Umbilical cord (tissue), 2 donors: Measurements from ENCODE around the gene HMMR. TPM values are rescaled to one million over a fixed set of nuclear protein-coding genes. Genes with fewer than 3 reads are reported as not detected.

ENCODE experiments used
- DNase-seq: peaks from one replicate; pipeline ENCODE4 v3.0.0-alpha.2; 2015; ENCODE audit warnings: low spot score
- total RNA-seq: library from RNA; depleted of rRNA; stranded (reverse); fragments of >200 nt; gene quantifications from one replicate; pipeline ENCODE4 v1.2.3, GENCODE V29; 2014; ENCODE audit warnings: low replicate concordance; ENCODE audit not compliant: insufficient read depth

Gene HMMR
- total RNA-seq, 1 donor from 2014 or later: 5.3 TPM

- no peak for DNase-seq
Measured at GRCh38 chr5:163456840-163457239, 3.6 kb upstream of the HMMR start.

- no peak for DNase-seq
Measured at GRCh38 chr5:163458778-163459385, 1.6 kb upstream of the HMMR start.

GRCh38 chr5:163459462-163459818 is 992 bp upstream of the HMMR start:
- no peak for DNase-seq

- DNase-seq: peak; percentile 99
Measured at GRCh38 chr5:163459819-163460561, 442 bp upstream of the HMMR start, which contains the start of gene NUDCD2. NUDCD2 (minus strand) TSS chr5:163460102; CDS start chr5:163460050, 52 bp downstream.

GRCh38 chr5:163463063-163463435 is 2.6 kb downstream of the HMMR start:
- DNase-seq: peak; percentile 12

- no peak for DNase-seq
Measured at GRCh38 chr5:163467682-163468081, 7.2 kb downstream of the HMMR start.

- DNase-seq: no peak
Measured at GRCh38 chr5:163473635-163474243, 13.3 kb downstream of the HMMR start.

GRCh38 chr5:163475411-163475810 is 15.0 kb downstream of the HMMR start:
- no peak for DNase-seq

GRCh38 chr5:163478126-163478981 is 17.9 kb downstream of the HMMR start:
- DNase-seq: peak; percentile 60

- DNase-seq: no peak
Measured at GRCh38 chr5:163478982-163479271, 18.5 kb downstream of the HMMR start.

GRCh38 chr5:163489055-163489744 is 28.8 kb downstream of the HMMR start:
- DNase-seq: no peak

GRCh38 chr5:163489745-163490075 is 29.3 kb downstream of the HMMR start:
- DNase-seq: no peak

- DNase-seq: no peak
Measured at GRCh38 chr5:163496286-163496685, 35.9 kb downstream of the HMMR start.

GRCh38 chr5:163497315-163497714 is 36.9 kb downstream of the HMMR start:
- no peak for DNase-seq

- DNase-seq: peak; percentile 86
Measured at GRCh38 chr5:163498886-163499285, 38.5 kb downstream of the HMMR start.

- peak; percentile 50 for DNase-seq
Measured at GRCh38 chr5:163502521-163502920, 42.1 kb downstream of the HMMR start.

- DNase-seq: peak; percentile 90
Measured at GRCh38 chr5:163503106-163504078, 43.0 kb downstream of the HMMR start.

GRCh38 chr5:163504079-163504931 is 43.9 kb downstream of the HMMR start:
- DNase-seq: peak; percentile 76

GRCh38 chr5:163505049-163505367 is 44.6 kb downstream of the HMMR start:
- DNase-seq: no peak
